ENCODE data around the gene EFEMP2.
A peak's percentile ranks its signal among the peaks of the same experiment; 100 is the strongest.

EFEMP2 gene

GRCh38 chr11:65864706-65865471 lies 7.7 kb downstream of the EFEMP2 start:
- DNase-seq: no peak

GRCh38 chr11:65863889-65864705 lies 8.5 kb downstream of the EFEMP2 start:
- no peak for DNase-seq

GRCh38 chr11:65862941-65863888 lies 9.4 kb downstream of the EFEMP2 start:
- no peak for DNase-seq

GRCh38 chr11:65862191-65862735 lies 10.3 kb downstream of the EFEMP2 start:
- no peak for DNase-seq

- no peak for DNase-seq
These were observed 10.9 kb downstream of the EFEMP2 start for GRCh38 chr11:65861533-65862183.

GRCh38 chr11:65861165-65861505 lies 11.5 kb downstream of the EFEMP2 start:
- no peak for DNase-seq

GRCh38 chr11:65860278-65861164 lies 12.1 kb downstream of the EFEMP2 start, which contains the start of gene MUS81:
TSS of gene MUS81 (plus strand) at chr11:65860433. CDS start at chr11:65860754, 321 bp downstream.
- peak; percentile 88 for DNase-seq

GRCh38 chr11:65859812-65860277 lies 12.8 kb downstream of the EFEMP2 start:
- DNase-seq: no peak

- DNase-seq: peak; percentile 98
These were observed 13.3 kb downstream of the EFEMP2 start for GRCh38 chr11:65859095-65859811.

GRCh38 chr11:65858681-65859087 lies 13.9 kb downstream of the EFEMP2 start:
- DNase-seq: no peak

- peak; percentile 99 for DNase-seq
These were observed 14.5 kb downstream of the EFEMP2 start, which contains the start of gene CFL1 for GRCh38 chr11:65857853-65858680. TSS of gene CFL1 (minus strand) at chr11:65858180. CDS start at chr11:65858099, 81 bp downstream.

- DNase-seq: peak; percentile 11
These were observed 15.1 kb downstream of the EFEMP2 start for GRCh38 chr11:65857500-65857852.

- peak; percentile 89 for DNase-seq
These were observed 15.7 kb downstream of the EFEMP2 start for GRCh38 chr11:65856689-65857499.

GRCh38 chr11:65855927-65856363 lies 16.7 kb downstream of the EFEMP2 start:
- no peak for DNase-seq

GRCh38 chr11:65854852-65855837 lies 17.5 kb downstream of the EFEMP2 start:
- no peak for DNase-seq

- DNase-seq: no peak
These were observed 18.4 kb downstream of the EFEMP2 start for GRCh38 chr11:65854161-65854592.

All from inflammatory macrophage treated with lipopolysaccharide for 4 hours (primary cell).